PC-9 (cell line): Measurements from ENCODE around the gene SAA1. TPM values are rescaled to one million over a fixed set of nuclear protein-coding genes. Genes with fewer than 3 reads are reported as not detected.

ENCODE experiments used
- BruUV-seq: library from RNA; stranded (reverse); fragments of 400-500 nt; replicated peaks from 2 replicates; lab custom pipeline; 2021; lab: Mats Ljungman, UMichigan
- CTCF ChIA-PET: fragments of 300-600 bp; sonication (Branson Sonifier 250); formaldehyde crosslinking; loops from one replicate; lab custom pipeline; 2022; ENCODE audit warnings: antibody characterized with exemption; lab: Charles Lee
- POLR2A ChIA-PET: fragments of 300-600 bp; sonication (Branson Sonifier 250); formaldehyde crosslinking; loops from one replicate; lab custom pipeline; 2022; ENCODE audit warnings: antibody characterized with exemption; ENCODE audit not compliant: unreplicated experiment; lab: Charles Lee
- DNase-seq, 2 experiments: peaks; one replicate each; pipeline versions ENCODE4 v3.0.0 to v3.0.0-alpha.2; 2015 to 2022; ENCODE audit warnings: mixed read lengths in 1 of 2
- H2AFZ ChIP-seq: fragments of 200-600 bp; sonication (generic); 2 replicates; pipeline ENCODE4 v1.8.1; 2017; ENCODE audit warnings: antibody characterized with exemption
- H3F3A ChIP-seq: fragments of 200-600 bp; sonication (generic); 2 replicates; pipeline ENCODE4 v1.8.1; 2017; ENCODE audit warnings: antibody characterized with exemption, mild to moderate bottlenecking, low read depth; ENCODE audit not compliant: insufficient read depth
- H3K27ac ChIP-seq: fragments of 200-600 bp; sonication (generic); 2 replicates; pipeline ENCODE4 v1.6.1; 2016; ENCODE audit warnings: mixed run types
- H3K27me3 ChIP-seq: fragments of 200-600 bp; sonication (generic); 2 replicates; pipeline ENCODE4 v1.6.1; 2016; ENCODE audit warnings: low read depth, mixed run types; ENCODE audit not compliant: insufficient read depth
- H3K36me3 ChIP-seq: fragments of 200-600 bp; sonication (generic); 2 replicates; pipeline ENCODE4 v1.6.1; 2016; ENCODE audit warnings: low read depth, mixed run types
- H3K4me1 ChIP-seq: fragments of 200-600 bp; sonication (generic); replicated peaks from 2 replicates; pipeline ENCODE4 v1.6.1; 2016; ENCODE audit warnings: mixed run types; ENCODE audit not compliant: insufficient read depth
- H3K4me2 ChIP-seq: fragments of 200-600 bp; sonication (generic); 2 replicates; pipeline ENCODE4 v1.6.1; 2017; ENCODE audit warnings: mixed run types
- H3K4me3 ChIP-seq: fragments of 200-600 bp; sonication (generic); 2 replicates; pipeline ENCODE4 v1.6.1; 2016; ENCODE audit warnings: mixed run types
- H3K79me2 ChIP-seq: fragments of 200-600 bp; sonication (generic); 2 replicates; pipeline ENCODE4 v1.6.1; 2017; ENCODE audit warnings: low read depth, mixed run types
- H3K9me2 ChIP-seq: fragments of 200-600 bp; sonication (generic); 2 replicates; pipeline ENCODE4 v1.8.1; 2017; ENCODE audit warnings: mild to moderate bottlenecking; ENCODE audit not compliant: insufficient read depth
- H3K9me3 ChIP-seq: fragments of 200-600 bp; sonication (generic); 2 replicates; pipeline ENCODE4 v1.8.1; 2016; ENCODE audit warnings: low read depth; ENCODE audit not compliant: insufficient read depth
- H4K20me1 ChIP-seq: fragments of 200-600 bp; sonication (generic); 2 replicates; pipeline ENCODE4 v1.8.1; 2017; ENCODE audit not compliant: insufficient read depth
- EZH2 ChIP-seq: fragments of 200-600 bp; sonication (generic); IDR thresholded peaks from 2 replicates; pipeline ENCODE4 v1.8.0; 2017; ENCODE audit warnings: antibody characterized with exemption, low read depth
- intact Hi-C: fragments of 100-400 bp; cut with micrococcal nuclease; formaldehyde crosslinking; loops from one replicate; pipeline ENCODE4 v1.10.0; 2022; ENCODE audit not compliant: unreplicated experiment
- total RNA-seq: library from RNA; stranded (reverse); gene quantifications from 2 replicates; pipeline ENCODE4 v1.2.3, GENCODE V29; 2021
- TF ChIP-seq, protein P1 (sequence below): fragments of 200-600 bp; sonication (generic); conservative IDR thresholded peaks from 2 replicates; pipeline ENCODE4 v1.6.1; 2017; ENCODE audit warnings: mixed run types, antibody characterized with exemption, mild to moderate bottlenecking, moderate library complexity

Gene SAA1
- total RNA-seq, 1 experiment from 2014 or later, result not detected

DNA sequence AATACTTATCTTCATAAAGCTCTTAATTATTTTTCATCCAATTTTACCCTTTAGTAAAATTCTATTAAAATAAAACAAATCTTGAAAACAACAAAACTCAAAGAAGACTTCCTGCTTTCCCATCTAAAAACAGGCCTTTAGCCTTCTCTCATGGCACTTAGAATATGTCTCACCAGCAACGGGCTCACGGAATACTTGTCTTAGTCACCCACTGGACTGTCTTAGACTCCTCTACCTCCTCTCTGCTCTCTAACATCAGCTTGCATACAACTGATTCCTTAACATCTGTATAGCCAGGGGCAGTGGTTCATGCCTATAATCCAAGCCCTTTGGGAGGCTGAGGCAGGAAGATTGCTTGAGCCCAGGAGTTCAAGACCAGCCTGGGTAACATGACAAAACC lies 42.2 kb downstream of the SAA1 start:
- Histone ChIP-seq H3K36me3 (peaks cover 61% of the 10 kb centered on the region), H4K20me1 (no peaks in the 10 kb centered on the region), H3K4me1 (peaks cover 35% of the 10 kb centered on the region), H3K9me2 (no peaks in the 10 kb centered on the region), H3F3A (peaks cover 32% of the 10 kb centered on the region), H3K4me3 (no peak overlapping the region), H3K79me2 (peaks cover 12% of the 10 kb centered on the region), H2AFZ (no peak overlapping the region), H3K27ac (no peak overlapping the region), H3K4me2 (no peak overlapping the region), H3K9me3 (no peaks in the 10 kb centered on the region), H3K27me3 (no peaks in the 10 kb centered on the region)
- no peak for DNase-seq
- ChIA-PET POLR2A (no interaction called here), CTCF (no interaction called here)
- no TSS peak for BruUV-seq
- intact Hi-C loops, result no loop called here
- no peak for TF ChIP-seq EZH2
- TF ChIP-seq, protein P1, sequence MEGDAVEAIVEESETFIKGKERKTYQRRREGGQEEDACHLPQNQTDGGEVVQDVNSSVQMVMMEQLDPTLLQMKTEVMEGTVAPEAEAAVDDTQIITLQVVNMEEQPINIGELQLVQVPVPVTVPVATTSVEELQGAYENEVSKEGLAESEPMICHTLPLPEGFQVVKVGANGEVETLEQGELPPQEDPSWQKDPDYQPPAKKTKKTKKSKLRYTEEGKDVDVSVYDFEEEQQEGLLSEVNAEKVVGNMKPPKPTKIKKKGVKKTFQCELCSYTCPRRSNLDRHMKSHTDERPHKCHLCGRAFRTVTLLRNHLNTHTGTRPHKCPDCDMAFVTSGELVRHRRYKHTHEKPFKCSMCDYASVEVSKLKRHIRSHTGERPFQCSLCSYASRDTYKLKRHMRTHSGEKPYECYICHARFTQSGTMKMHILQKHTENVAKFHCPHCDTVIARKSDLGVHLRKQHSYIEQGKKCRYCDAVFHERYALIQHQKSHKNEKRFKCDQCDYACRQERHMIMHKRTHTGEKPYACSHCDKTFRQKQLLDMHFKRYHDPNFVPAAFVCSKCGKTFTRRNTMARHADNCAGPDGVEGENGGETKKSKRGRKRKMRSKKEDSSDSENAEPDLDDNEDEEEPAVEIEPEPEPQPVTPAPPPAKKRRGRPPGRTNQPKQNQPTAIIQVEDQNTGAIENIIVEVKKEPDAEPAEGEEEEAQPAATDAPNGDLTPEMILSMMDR, result no peak

DNA sequence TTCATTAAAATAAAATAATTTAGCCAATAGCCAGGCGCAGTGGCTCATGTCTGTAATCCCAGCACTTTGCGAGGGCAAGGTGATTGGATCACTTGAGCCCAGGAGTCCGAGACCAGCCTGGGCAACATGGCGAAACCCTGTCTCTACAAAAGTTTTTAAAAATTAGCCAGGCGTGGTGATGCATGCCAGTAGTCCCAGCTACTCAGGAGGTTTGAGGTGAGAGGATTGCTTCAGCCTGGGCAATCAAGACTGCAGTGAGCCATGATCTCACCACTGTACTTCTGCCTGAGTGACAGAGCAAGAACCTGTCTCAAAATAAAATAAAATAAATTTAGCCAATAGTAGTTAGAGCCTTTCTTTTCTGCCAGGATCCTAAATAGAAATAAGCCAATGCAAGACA lies 43.6 kb downstream of the SAA1 start:
- Histone ChIP-seq H2AFZ (no peak overlapping the region), H3K79me2 (peaks cover 15% of the 10 kb centered on the region), H3K36me3 (peaks cover 50% of the 10 kb centered on the region), H3K9me2 (no peaks in the 10 kb centered on the region), H3K9me3 (no peaks in the 10 kb centered on the region), H3K27me3 (no peaks in the 10 kb centered on the region), H3F3A (peaks cover 45% of the 10 kb centered on the region), H3K27ac (peak overlapping the region; percentile 90), H3K4me1 (peaks cover 49% of the 10 kb centered on the region), H3K4me3 (no peak overlapping the region), H3K4me2 (peak overlapping the region; percentile 53), H4K20me1 (no peaks in the 10 kb centered on the region)
- no TSS peak for BruUV-seq
- POLR2A ChIA-PET, result no interaction called here
- TF ChIP-seq, protein P1, result no peak
- TF ChIP-seq EZH2, result no peak
- intact Hi-C loops, result no loop called here
- no peak for DNase-seq
- CTCF ChIA-PET, result no interaction called here

DNA sequence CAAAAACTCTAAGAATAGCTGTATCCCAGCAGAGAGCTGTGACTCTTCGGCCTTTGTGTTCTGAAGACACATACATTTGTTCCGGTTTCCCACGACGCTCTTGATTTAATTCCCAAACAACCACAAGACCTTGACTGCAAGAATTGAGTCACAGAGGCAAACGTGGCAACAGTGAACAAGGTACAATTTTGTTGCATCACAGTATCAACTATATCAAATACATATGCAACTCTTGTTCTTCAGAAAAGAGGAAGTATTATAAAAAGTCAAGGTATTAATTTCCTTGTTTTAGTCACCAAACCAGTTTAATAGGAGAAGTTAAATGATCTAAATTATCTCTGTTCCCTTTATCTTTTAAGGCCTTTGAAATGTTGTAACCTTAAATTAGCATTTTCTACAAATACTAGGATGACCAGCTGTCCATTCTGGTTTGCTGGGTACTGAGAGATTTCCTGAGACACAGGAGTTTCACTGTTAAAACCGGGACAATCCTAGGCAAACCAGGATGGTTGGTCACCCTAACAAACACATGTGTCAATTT lies 44.8 kb downstream of the SAA1 start:
- peak in 1 of 2 experiments; percentile 99 for DNase-seq
- intact Hi-C loops, result no loop called here

More for the DNA sequence above, 44.8 kb downstream of the SAA1 start:
- TF ChIP-seq, protein P1, result no peak
- no peak for TF ChIP-seq EZH2
- ChIA-PET CTCF (interaction anchor here (0.7 kb wide), 1 partner anchor 10 kb away, joined by 6 read pairs; no protein-coding TSS in a partner anchor), POLR2A (no interaction called here)
- Histone ChIP-seq H3F3A (peaks cover 52% of the 10 kb centered on the region), H3K9me2 (no peaks in the 10 kb centered on the region), H3K79me2 (peaks cover 27% of the 10 kb centered on the region), H3K4me2 (peak overlapping the region; percentile 53), H3K4me1 (peaks cover 57% of the 10 kb centered on the region), H2AFZ (no peak overlapping the region), H3K27me3 (no peaks in the 10 kb centered on the region), H3K27ac (peak overlapping the region; percentile 90), H3K9me3 (no peaks in the 10 kb centered on the region), H3K36me3 (peaks cover 43% of the 10 kb centered on the region), H3K4me3 (no peak overlapping the region), H4K20me1 (no peaks in the 10 kb centered on the region)
- no TSS peak for BruUV-seq
